ENCODE results near the gene PTPRG.

DNA sequence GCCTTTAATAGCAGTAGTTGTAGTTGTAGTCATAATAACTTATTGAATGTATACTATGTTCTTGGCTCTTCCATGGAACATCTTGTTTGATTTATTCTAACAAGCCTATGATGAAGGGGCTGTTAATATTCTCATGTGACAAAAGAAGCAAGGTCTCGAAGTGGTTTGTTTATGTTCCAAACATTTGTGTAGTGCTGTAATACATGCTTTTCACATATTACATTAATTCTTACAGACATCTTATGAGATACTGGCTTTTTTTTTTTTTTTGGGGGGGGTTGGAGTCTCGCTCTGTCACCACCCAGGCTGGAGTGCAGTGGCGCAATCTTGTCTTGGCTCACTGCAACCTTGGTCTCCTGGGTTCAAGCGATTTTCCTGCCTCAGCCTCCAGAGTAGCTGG is 252.3 kb downstream of the PTPRG start:
- TF ChIP-seq, protein P1, sequence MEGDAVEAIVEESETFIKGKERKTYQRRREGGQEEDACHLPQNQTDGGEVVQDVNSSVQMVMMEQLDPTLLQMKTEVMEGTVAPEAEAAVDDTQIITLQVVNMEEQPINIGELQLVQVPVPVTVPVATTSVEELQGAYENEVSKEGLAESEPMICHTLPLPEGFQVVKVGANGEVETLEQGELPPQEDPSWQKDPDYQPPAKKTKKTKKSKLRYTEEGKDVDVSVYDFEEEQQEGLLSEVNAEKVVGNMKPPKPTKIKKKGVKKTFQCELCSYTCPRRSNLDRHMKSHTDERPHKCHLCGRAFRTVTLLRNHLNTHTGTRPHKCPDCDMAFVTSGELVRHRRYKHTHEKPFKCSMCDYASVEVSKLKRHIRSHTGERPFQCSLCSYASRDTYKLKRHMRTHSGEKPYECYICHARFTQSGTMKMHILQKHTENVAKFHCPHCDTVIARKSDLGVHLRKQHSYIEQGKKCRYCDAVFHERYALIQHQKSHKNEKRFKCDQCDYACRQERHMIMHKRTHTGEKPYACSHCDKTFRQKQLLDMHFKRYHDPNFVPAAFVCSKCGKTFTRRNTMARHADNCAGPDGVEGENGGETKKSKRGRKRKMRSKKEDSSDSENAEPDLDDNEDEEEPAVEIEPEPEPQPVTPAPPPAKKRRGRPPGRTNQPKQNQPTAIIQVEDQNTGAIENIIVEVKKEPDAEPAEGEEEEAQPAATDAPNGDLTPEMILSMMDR (CRISPR knock-in tag; IDR thresholded peaks at IDR 0.05), result no peak
- TF ChIP-seq MXI1 (IDR thresholded peaks at IDR 0.05; ENCODE audit: borderline replicate concordance, low read depth, low read length) (no peak), GABPB1 (CRISPR knock-in tag; IDR thresholded peaks at IDR 0.05) (no peak), XRCC5 (optimal IDR thresholded peaks at IDR 0.05; ENCODE audit: low read length) (no peak), ZNF780A (CRISPR knock-in tag; IDR thresholded peaks at IDR 0.05) (no peak), SP2 (CRISPR knock-in tag; IDR thresholded peaks at IDR 0.05) (no peak), KDM5B (CRISPR knock-in tag; IDR thresholded peaks at IDR 0.05; ENCODE audit: borderline replicate concordance) (no peak), HDAC2 (CRISPR knock-in tag; IDR thresholded peaks at IDR 0.05) (no peak), PHB2 (IDR thresholded peaks at IDR 0.05; ENCODE audit: partially characterized antibody) (no peak), GABPA (IDR thresholded peaks at IDR 0.05; ENCODE audit: low read depth, low read length) (no peak), GABPA (CRISPR knock-in tag; IDR thresholded peaks at IDR 0.05; ENCODE audit: low read depth) (no peak), ZNF260 (CRISPR knock-in tag; IDR thresholded peaks at IDR 0.05; ENCODE audit: borderline replicate concordance, low read depth) (no peak), SP1 (IDR thresholded peaks at IDR 0.05) (no peak), SP1 (CRISPR knock-in tag; IDR thresholded peaks at IDR 0.05) (no peak)
- TF ChIP-seq, protein P2, sequence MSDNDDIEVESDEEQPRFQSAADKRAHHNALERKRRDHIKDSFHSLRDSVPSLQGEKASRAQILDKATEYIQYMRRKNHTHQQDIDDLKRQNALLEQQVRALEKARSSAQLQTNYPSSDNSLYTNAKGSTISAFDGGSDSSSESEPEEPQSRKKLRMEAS (IDR thresholded peaks at IDR 0.05), result no peak
- TF ChIP-seq, protein P3, sequence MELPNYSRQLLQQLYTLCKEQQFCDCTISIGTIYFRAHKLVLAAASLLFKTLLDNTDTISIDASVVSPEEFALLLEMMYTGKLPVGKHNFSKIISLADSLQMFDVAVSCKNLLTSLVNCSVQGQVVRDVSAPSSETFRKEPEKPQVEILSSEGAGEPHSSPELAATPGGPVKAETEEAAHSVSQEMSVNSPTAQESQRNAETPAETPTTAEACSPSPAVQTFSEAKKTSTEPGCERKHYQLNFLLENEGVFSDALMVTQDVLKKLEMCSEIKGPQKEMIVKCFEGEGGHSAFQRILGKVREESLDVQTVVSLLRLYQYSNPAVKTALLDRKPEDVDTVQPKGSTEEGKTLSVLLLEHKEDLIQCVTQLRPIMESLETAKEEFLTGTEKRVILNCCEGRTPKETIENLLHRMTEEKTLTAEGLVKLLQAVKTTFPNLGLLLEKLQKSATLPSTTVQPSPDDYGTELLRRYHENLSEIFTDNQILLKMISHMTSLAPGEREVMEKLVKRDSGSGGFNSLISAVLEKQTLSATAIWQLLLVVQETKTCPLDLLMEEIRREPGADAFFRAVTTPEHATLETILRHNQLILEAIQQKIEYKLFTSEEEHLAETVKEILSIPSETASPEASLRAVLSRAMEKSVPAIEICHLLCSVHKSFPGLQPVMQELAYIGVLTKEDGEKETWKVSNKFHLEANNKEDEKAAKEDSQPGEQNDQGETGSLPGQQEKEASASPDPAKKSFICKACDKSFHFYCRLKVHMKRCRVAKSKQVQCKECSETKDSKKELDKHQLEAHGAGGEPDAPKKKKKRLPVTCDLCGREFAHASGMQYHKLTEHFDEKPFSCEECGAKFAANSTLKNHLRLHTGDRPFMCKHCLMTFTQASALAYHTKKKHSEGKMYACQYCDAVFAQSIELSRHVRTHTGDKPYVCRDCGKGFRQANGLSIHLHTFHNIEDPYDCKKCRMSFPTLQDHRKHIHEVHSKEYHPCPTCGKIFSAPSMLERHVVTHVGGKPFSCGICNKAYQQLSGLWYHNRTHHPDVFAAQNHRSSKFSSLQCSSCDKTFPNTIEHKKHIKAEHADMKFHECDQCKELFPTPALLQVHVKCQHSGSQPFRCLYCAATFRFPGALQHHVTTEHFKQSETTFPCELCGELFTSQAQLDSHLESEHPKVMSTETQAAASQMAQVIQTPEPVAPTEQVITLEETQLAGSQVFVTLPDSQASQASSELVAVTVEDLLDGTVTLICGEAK (IDR thresholded peaks at IDR 0.05), result no peak
- TF ChIP-seq, protein P3 (CRISPR knock-in tag; IDR thresholded peaks at IDR 0.05), result no peak

Data from HepG2 (cell line).